ENCODE measurements around the gene CKMT1A. TPM values are rescaled to one million over a fixed set of nuclear protein-coding genes. Genes with fewer than 3 reads are reported as not detected.
"Not testable (repeated sequence)": the region's sequence is repeated elsewhere in the genome, so short reads cannot be mapped to it uniquely, and the experiment has no call there.

The CKMT1A gene
- total RNA-seq (2021; fragmentation: NEBNext Ultra II Directional; extraction: Animal tissue kit (Norgen Biotek cat#: 25700)), result not detected
- long read RNA-seq, result 0 reads

DNA sequence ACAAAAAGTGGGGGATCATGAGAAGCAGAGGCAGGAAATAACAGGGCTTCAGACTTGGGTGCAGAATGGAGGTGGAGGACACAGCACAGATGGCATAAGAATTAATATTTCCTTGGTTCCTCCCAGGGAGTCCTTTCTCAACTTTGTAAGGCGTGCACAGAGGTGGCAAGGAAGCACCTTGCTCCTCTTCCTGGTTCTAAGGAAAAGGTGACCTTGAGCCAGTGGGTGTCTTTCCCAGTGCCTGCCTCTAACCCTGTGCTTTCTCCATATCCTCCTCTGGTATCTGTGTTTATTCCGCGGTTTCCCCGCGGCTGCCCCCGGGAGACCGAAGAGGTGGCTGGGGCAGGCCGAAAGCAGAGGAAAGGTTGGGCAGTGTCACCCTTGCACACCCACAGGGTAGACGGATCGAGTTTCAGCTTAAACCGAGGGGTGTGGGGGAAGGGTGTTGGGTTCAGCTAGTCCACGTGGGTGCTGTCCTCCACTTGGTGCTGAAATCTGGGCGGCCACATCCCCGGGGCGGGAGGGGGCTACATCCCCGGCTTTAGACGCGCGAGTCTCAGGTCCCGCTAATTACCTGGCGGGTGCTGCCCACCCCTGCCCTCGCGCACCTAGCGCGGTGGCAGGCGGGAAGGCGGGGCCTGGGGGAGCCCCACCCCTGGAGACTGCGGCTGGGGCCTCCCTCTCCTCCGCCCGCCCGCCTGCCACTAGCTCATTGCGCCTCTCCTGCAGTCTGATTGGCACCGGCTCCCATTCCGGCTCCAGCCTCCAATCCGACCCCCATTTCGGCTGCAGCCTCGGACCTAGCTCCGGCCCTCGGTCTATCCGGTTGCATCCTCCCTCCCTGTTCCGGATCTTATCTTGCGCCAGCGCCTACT, at the start of gene CKMT1A:
CKMT1A (plus strand) TSS at position 712 of the 875 bp plus-strand sequence. CDS start 192 bp downstream, outside the sequence.
- DNase-seq; H3K4me1 Mint-ChIP-seq (ENCODE audit: low read depth); H3K9me3 Mint-ChIP-seq; H3K27ac Mint-ChIP-seq; H3K27me3 Mint-ChIP-seq (ENCODE audit: insufficient read depth); H3K36me3 Mint-ChIP-seq (ENCODE audit: low read depth); H3K4me3 Mint-ChIP-seq: not testable (repeated sequence)

DNA sequence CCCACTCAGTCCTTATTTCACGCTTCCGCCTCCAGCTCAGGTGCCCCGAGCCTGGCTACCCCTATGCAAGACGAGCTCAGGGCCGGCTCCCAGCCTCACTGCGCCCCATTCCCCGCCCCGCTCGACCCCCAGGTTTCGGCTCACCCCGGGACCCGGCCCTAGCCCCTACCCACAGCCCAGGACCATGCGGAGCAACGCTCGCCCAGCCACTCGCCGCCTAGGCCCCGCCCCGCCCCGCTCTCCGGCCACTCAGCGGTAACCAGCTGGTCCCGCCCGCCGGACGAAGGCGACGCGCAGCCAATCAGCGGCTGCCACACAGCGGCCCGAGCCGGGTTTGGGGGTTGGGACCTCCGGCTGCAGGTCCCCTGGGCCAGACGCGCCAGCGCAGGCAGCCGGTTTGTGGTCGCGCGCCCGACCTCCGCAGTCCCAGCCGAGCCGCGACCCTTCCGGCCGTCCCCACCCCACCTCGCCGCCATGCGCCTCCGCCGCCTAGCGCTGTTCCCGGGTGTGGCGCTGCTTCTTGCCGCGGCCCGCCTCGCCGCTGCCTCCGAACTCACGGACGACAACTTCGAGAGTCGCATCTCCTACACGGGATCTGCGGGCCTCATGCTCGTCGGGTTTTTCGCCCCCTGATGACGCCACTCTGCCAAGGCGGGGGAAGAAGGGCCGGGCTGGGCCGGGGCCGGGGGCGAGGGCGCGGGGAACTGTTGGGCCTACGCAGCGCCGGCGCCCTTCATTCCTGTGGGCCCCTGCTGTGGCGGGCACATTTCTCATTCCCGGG, 44.8 kb upstream of the CKMT1A start, which contains the start of gene CATSPER2:
CATSPER2 (minus strand) TSS at position 196 of the 781 bp plus-strand sequence. CDS start 783 bp downstream, outside the sequence.
- no peaks in the 10 kb centered on the region for H3K9me3 Mint-ChIP-seq
- H3K4me1 Mint-ChIP-seq (ENCODE audit: low read depth), result no peaks in the 10 kb centered on the region
- peaks cover 2% of the 10 kb centered on the region for H3K27me3 Mint-ChIP-seq (ENCODE audit: insufficient read depth)
- no peak within 1 kb of the TSS for H3K27ac Mint-ChIP-seq
- DNase-seq, result no peak
- H3K4me3 Mint-ChIP-seq, result no peak within 1 kb of the TSS
- TF ChIP-seq, protein P1, sequence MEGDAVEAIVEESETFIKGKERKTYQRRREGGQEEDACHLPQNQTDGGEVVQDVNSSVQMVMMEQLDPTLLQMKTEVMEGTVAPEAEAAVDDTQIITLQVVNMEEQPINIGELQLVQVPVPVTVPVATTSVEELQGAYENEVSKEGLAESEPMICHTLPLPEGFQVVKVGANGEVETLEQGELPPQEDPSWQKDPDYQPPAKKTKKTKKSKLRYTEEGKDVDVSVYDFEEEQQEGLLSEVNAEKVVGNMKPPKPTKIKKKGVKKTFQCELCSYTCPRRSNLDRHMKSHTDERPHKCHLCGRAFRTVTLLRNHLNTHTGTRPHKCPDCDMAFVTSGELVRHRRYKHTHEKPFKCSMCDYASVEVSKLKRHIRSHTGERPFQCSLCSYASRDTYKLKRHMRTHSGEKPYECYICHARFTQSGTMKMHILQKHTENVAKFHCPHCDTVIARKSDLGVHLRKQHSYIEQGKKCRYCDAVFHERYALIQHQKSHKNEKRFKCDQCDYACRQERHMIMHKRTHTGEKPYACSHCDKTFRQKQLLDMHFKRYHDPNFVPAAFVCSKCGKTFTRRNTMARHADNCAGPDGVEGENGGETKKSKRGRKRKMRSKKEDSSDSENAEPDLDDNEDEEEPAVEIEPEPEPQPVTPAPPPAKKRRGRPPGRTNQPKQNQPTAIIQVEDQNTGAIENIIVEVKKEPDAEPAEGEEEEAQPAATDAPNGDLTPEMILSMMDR (IDR thresholded peaks at IDR 0.05), result no peak
- H3K36me3 Mint-ChIP-seq (ENCODE audit: low read depth), result peaks cover 11% of the 10 kb centered on the region; the same call in 1 of the 2 replicates

DNA sequence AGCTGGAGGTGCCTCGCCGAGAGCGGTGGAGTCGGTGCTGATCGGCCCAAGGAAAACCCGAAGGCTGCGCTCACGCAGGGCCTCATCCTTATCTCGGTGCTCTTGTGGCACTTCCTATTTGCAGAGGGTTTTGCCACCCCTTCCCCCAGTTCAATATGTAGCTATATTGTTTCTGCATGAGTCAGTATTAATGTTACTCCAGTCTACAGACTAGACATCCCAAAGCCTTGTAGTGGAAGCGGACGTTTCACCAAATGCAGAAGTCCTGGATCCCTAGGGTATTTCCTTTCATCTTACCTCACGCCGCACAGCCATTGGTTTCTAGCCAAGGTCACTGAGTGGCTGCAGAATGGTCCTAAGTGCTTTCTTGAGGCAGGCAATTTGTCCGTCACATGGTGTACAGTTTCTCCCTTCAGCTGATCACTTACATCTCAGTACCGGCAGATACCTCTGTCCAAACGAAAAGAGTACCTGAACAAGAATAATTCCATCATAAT, 44.2 kb upstream of the CKMT1A start:
- not testable (repeated sequence) for DNase-seq; H3K4me1 Mint-ChIP-seq (ENCODE audit: low read depth); H3K27me3 Mint-ChIP-seq (ENCODE audit: insufficient read depth); H3K9me3 Mint-ChIP-seq; H3K27ac Mint-ChIP-seq; H3K4me3 Mint-ChIP-seq
- H3K36me3 Mint-ChIP-seq (ENCODE audit: low read depth), result peaks cover 11% of the 10 kb centered on the region; the same call in 1 of the 2 replicates

DNA sequence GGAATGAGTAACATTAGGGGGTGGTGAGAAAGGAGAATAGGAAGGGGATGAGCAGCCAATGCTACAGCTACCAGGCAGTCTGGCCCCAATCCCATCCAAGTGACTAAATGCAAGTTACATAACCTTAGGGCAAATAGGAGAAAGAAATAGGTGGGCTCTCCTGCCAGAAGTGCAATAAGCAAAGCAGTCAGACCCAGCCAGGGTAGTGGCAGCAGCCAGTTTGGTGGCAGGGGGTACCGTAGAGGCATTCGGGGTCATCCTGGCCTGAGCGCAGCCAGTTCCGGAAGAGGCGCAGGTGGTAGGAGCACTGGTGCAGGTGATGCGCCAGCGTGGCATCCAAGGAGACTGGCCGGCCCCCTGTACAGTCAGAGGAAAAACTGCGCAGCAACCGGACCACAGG, 33.9 kb upstream of the CKMT1A start:
- H3K4me3 Mint-ChIP-seq; H3K36me3 Mint-ChIP-seq (ENCODE audit: low read depth); H3K27ac Mint-ChIP-seq; H3K4me1 Mint-ChIP-seq (ENCODE audit: low read depth); H3K9me3 Mint-ChIP-seq; H3K27me3 Mint-ChIP-seq (ENCODE audit: insufficient read depth); DNase-seq: not testable (repeated sequence)

DNA sequence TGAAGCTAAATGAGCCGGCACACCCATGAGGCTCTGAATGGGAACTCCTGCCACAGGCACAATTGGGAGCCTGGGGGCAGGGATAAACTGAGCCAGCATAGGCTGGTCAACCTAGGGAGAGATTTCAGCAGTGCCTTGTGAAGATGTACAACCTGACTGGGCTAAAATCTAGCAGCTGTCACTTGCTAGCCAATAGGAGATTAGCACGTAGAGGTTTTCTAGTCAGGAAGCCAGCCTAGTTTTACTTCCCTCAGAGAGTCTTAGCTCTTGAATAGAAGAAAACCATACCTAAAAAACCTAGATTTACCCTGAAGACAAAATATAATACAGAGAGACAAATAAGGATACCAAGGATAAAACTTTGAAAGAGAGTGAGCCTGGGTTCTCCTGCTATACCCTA, 31.4 kb upstream of the CKMT1A start:
- not testable (repeated sequence) for H3K27me3 Mint-ChIP-seq (ENCODE audit: insufficient read depth); H3K27ac Mint-ChIP-seq; DNase-seq; H3K36me3 Mint-ChIP-seq (ENCODE audit: low read depth); H3K9me3 Mint-ChIP-seq; H3K4me3 Mint-ChIP-seq; H3K4me1 Mint-ChIP-seq (ENCODE audit: low read depth)

DNA sequence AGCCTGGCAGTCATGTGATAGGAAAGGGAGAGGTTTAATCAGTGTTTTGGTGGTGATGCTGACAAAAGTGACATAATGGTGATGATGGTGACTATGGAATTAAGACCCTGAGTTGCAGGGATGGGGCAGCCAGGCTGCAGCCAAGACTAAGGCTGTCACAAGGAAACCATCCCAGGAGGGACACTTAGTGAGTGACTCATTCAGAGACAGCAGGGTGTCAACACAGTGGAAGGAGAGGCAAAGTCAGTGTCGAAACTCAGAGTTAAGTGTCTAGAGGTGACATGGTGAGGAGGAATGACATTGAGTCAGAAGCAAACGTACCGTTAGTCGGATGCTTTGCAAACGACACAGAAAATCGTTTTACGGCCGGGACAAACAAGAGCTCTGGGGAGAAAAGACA, 30.3 kb upstream of the CKMT1A start:
- DNase-seq; H3K4me1 Mint-ChIP-seq (ENCODE audit: low read depth); H3K9me3 Mint-ChIP-seq; H3K27me3 Mint-ChIP-seq (ENCODE audit: insufficient read depth); H3K27ac Mint-ChIP-seq; H3K4me3 Mint-ChIP-seq; H3K36me3 Mint-ChIP-seq (ENCODE audit: low read depth): not testable (repeated sequence)

DNA sequence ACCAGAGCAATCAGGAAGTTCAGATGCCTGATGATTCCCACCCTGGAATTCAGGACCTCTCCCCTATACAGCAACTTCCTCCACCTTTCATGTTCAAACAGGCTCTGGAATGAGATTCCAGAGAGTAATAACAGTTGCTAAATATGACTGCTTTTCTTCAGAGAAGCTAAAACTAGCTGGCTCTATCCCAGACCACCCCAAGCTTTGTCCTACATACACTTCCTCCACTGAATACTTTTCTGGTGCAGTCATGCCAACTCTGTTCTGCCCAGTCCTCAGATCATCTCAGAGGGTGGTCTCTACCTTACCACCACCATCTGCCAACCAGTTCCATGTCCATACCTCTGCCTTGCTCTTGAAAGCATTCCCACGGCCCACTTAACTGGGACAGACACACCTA, 27.5 kb upstream of the CKMT1A start:
- not testable (repeated sequence) for H3K4me1 Mint-ChIP-seq (ENCODE audit: low read depth); H3K9me3 Mint-ChIP-seq; H3K27ac Mint-ChIP-seq; H3K4me3 Mint-ChIP-seq; H3K36me3 Mint-ChIP-seq (ENCODE audit: low read depth); H3K27me3 Mint-ChIP-seq (ENCODE audit: insufficient read depth); DNase-seq

DNA sequence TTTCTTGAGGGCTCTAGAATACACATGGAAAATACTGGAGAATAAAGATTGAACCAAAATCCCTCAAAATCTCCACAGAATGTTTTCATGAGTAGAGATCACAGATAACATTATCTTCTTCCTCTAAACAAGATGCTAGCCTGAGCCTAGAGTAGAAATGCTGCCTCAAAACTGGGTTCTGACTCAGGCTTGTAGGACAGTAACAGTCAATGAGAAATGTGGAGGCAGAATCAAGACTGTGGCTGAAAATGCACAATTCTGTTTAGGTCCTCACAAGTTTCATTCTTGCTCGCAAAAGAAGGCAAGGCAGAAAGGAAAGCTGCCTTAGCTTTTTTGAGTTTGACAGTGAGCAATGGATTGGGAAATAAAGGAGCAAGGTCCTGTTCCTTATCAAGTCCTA, 19.5 kb upstream of the CKMT1A start:
- not testable (repeated sequence) for H3K9me3 Mint-ChIP-seq; H3K36me3 Mint-ChIP-seq (ENCODE audit: low read depth); H3K4me3 Mint-ChIP-seq; H3K27me3 Mint-ChIP-seq (ENCODE audit: insufficient read depth); H3K27ac Mint-ChIP-seq; DNase-seq; H3K4me1 Mint-ChIP-seq (ENCODE audit: low read depth)

DNA sequence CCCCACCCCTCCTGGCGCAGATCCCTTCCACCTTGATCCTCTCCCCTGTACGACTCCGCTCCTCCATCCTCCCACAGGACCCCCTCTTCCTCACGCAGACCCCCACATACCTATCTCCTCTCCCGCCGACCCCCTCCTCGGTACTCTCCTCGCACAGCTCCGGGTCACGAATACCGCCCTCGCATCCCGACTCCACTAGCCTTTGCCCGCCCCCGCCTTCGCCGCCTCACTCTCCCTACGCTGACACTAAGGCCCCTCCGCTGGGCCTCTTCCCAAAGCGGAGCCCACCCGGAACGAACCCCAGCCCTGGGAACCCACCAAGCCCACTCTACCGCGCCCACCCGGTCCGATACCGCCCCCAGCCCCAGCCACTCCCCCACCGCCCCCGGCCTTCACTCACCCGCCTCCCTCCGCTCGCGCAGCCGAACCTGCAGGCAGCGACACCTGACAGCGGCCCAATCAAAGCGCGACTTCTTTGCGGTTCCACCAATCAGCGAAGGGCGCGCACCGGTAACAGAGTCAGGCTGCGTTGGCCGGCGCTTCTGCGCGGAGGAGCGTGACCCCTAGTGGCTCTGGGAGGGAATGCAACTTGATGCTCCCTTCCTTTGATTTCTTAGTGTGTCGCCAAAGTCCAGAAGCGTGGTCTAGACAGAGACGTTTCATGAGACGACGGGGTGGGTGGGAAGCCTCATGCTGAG, 3.9 kb upstream of the CKMT1A start:
- not testable (repeated sequence) for H3K27me3 Mint-ChIP-seq (ENCODE audit: insufficient read depth); H3K9me3 Mint-ChIP-seq; DNase-seq; H3K4me3 Mint-ChIP-seq; H3K4me1 Mint-ChIP-seq (ENCODE audit: low read depth); H3K36me3 Mint-ChIP-seq (ENCODE audit: low read depth); H3K27ac Mint-ChIP-seq

DNA sequence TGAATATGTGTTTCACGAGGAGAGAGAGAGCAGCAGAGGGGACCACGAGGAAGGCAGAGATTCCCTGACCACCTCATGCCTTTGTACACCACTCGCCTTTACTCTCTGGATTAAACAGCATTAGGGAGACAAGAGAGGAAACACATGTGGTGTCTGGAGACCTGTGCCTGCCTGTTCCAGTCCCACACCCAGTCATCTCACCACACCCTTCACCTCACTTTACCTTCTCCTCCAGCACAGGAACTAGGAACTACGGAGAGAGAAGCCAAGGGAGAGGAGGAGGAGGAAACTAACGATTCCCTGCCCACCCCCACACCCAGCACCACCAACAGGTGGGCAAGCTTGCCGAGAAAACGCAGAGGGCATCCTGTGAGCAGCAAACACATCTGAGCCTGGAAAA, 980 bp upstream of the CKMT1A start:
- not testable (repeated sequence) for H3K4me3 Mint-ChIP-seq; H3K36me3 Mint-ChIP-seq (ENCODE audit: low read depth); DNase-seq; H3K27me3 Mint-ChIP-seq (ENCODE audit: insufficient read depth); H3K27ac Mint-ChIP-seq; H3K9me3 Mint-ChIP-seq; H3K4me1 Mint-ChIP-seq (ENCODE audit: low read depth)

All from HFFc6 (cell line).